Measurements from ENCODE around the gene MIF4GD.
"Not testable (repeated sequence)": the region's sequence is repeated elsewhere in the genome, so short reads cannot be mapped to it uniquely, and the experiment has no call there.

Gene MIF4GD

DNA sequence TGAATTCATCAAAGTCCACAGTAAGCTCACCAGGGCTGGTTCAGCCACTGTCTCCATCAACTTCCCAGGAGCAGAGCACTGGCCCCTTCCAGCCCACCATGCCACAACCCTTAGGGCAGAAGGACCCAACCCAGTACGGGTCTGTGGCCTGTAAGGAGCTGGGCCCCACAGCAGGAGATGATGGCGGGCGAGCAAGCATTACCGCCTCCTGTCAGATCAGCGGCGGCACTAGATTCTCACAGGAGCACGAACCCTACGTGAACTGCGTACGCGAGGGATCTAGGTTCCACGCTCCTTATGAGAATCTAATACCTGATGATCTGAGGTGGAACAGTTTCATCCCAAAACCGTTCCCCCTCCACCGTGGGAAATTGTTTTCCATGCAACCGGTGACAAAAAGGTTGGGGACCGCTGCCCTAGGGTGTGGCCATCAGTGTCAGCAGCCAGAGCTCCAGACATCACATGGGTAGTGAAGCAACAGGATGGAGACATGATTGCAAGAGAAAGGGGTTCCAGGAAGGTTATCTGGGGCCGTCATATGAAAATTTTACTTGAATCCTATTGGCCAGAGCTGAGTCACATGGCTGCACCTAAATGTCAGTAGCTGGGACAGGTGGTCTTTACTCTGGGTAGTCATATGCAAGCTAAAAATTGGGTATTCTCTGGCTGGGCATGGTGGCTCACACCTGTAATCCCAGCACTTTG lies 30.6 kb upstream of the MIF4GD start:
- Histone ChIP-seq H3K4me3 (ENCODE audit: low read length) (no peak overlapping the region), H3K4me1 (ENCODE audit: insufficient read depth, low read length) (no peaks in the 10 kb centered on the region), H3K9ac (ENCODE audit: low read depth, low read length) (no peak overlapping the region), H3K27me3 (ENCODE audit: insufficient read depth, low read length) (no peaks in the 10 kb centered on the region), H3K27ac (ENCODE audit: low read length) (no peak overlapping the region), H3K36me3 (ENCODE audit: insufficient read depth, low read depth, low read length) (no peaks in the 10 kb centered on the region), H3K9me3 (ENCODE audit: insufficient read depth, low read depth, low read length) (no peaks in the 10 kb centered on the region)

DNA sequence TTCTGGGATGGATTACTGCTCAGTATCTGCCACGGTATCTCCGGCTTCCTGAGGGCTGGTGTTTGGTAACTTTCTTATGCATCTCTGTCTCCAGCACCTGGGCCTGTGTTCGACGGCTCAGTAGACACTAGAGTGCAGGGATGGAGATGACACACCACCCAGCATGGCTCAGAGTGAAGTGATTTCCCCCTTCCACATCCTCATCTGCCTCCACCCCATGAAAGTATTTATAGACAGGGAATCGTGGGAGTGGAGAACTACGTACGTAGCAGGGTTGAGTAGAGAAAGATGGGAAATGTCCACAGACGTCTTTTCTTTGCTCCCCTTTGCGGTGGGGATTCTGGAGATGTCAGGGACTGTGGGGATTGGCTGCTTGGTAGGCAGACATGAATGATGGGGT lies 30.0 kb upstream of the MIF4GD start:
- no peaks in the 10 kb centered on the region for H3K27me3 ChIP-seq (ENCODE audit: insufficient read depth, low read length)
- no peaks in the 10 kb centered on the region for H3K9me3 ChIP-seq (ENCODE audit: insufficient read depth, low read depth, low read length)
- H3K27ac ChIP-seq (ENCODE audit: low read length), result no peak overlapping the region
- no peaks in the 10 kb centered on the region for H3K36me3 ChIP-seq (ENCODE audit: insufficient read depth, low read depth, low read length)
- H3K4me1 ChIP-seq (ENCODE audit: insufficient read depth, low read length), result no peaks in the 10 kb centered on the region
- no peak overlapping the region for H3K9ac ChIP-seq (ENCODE audit: low read depth, low read length)
- H3K4me3 ChIP-seq (ENCODE audit: low read length), result no peak overlapping the region

DNA sequence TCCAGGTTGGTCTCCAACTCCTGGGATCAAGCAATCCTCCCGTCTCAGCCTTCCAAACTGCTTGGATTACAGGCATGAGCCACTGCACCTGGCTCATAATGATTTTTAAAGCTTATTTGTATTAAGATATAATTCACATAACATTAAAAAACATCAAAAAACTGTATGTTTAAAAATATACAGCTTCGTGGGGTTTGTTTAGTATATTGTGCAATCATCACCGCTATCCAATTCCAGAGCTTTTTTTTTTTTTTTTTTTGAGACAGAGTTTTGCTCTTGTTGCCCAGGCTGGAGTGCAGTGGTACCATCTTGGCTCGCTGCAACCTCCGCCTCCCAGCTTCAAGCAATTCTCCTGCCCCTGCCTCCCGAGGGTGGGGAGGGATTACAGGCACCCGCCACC lies 29.2 kb upstream of the MIF4GD start:
- Histone ChIP-seq H3K27me3 (ENCODE audit: insufficient read depth, low read length) (no peaks in the 10 kb centered on the region), H3K4me1 (ENCODE audit: insufficient read depth, low read length) (no peaks in the 10 kb centered on the region), H3K9me3 (ENCODE audit: insufficient read depth, low read depth, low read length) (no peaks in the 10 kb centered on the region), H3K9ac (ENCODE audit: low read depth, low read length) (no peak overlapping the region), H3K4me3 (ENCODE audit: low read length) (no peak overlapping the region), H3K27ac (ENCODE audit: low read length) (no peak overlapping the region), H3K36me3 (ENCODE audit: insufficient read depth, low read depth, low read length) (no peaks in the 10 kb centered on the region)

GRCh38 chr17:75295201-75296158 lies 24.4 kb upstream of the MIF4GD start:
- Histone ChIP-seq H3K27ac (ENCODE audit: low read length) (no peak overlapping the region), H3K4me3 (ENCODE audit: low read length) (no peak overlapping the region), H3K9me3 (ENCODE audit: insufficient read depth, low read depth, low read length) (no peaks in the 10 kb centered on the region)

GRCh38 chr17:75292810-75293448 lies 21.9 kb upstream of the MIF4GD start:
- not testable (repeated sequence) for H3K27ac ChIP-seq (ENCODE audit: low read length); H3K4me3 ChIP-seq (ENCODE audit: low read length); H3K9me3 ChIP-seq (ENCODE audit: insufficient read depth, low read depth, low read length); H3K9ac ChIP-seq (ENCODE audit: low read depth, low read length); H3K36me3 ChIP-seq (ENCODE audit: insufficient read depth, low read depth, low read length); H3K27me3 ChIP-seq (ENCODE audit: insufficient read depth, low read length); H3K4me1 ChIP-seq (ENCODE audit: insufficient read depth, low read length)

More at GRCh38 chr17:75295201-75296158, 24.4 kb upstream of the MIF4GD start:
- Histone ChIP-seq H3K4me1 (ENCODE audit: insufficient read depth, low read length) (no peaks in the 10 kb centered on the region), H3K9ac (ENCODE audit: low read depth, low read length) (no peak overlapping the region), H3K27me3 (ENCODE audit: insufficient read depth, low read length) (no peaks in the 10 kb centered on the region), H3K36me3 (ENCODE audit: insufficient read depth, low read depth, low read length) (no peaks in the 10 kb centered on the region)

DNA sequence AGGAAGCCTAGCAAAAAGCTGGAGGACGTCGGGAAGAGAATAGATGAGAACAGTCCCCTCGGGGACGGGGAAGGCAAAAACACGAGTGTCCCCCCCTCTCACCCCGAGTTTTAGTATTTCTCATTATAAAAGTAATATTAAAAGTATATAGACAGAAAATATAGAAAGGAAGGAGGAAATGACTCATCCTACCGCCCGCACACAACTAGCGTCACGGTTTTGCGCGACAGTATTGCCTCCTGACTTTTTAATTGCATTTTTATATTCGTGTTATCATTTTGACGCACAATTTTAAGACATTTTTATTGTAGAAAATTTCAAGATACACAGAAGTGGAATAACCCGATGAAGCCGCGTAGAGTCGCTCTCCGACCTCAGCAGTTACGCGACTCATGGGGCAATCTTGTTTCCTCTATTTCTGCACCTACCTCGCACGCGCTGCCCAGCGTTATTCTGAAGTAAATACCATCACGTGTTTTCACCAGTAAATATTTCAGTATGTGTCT lies 18.9 kb upstream of the MIF4GD start:
- H3K9ac ChIP-seq (ENCODE audit: low read depth, low read length), result peak overlapping the region; percentile 31; the same call in 1 of the 2 replicates
- H3K36me3 ChIP-seq (ENCODE audit: insufficient read depth, low read depth, low read length), result peaks cover 18% of the 10 kb centered on the region
- no peak overlapping the region for H3K27ac ChIP-seq (ENCODE audit: low read length)
- H3K4me3 ChIP-seq (ENCODE audit: low read length), result peak overlapping the region; percentile 94
- H3K9me3 ChIP-seq (ENCODE audit: insufficient read depth, low read depth, low read length), result no peaks in the 10 kb centered on the region
- H3K4me1 ChIP-seq (ENCODE audit: insufficient read depth, low read length), result peaks cover 2% of the 10 kb centered on the region; the same call in 1 of the 2 replicates
- H3K27me3 ChIP-seq (ENCODE audit: insufficient read depth, low read length), result no peaks in the 10 kb centered on the region; the same call in 1 of the 2 replicates

DNA sequence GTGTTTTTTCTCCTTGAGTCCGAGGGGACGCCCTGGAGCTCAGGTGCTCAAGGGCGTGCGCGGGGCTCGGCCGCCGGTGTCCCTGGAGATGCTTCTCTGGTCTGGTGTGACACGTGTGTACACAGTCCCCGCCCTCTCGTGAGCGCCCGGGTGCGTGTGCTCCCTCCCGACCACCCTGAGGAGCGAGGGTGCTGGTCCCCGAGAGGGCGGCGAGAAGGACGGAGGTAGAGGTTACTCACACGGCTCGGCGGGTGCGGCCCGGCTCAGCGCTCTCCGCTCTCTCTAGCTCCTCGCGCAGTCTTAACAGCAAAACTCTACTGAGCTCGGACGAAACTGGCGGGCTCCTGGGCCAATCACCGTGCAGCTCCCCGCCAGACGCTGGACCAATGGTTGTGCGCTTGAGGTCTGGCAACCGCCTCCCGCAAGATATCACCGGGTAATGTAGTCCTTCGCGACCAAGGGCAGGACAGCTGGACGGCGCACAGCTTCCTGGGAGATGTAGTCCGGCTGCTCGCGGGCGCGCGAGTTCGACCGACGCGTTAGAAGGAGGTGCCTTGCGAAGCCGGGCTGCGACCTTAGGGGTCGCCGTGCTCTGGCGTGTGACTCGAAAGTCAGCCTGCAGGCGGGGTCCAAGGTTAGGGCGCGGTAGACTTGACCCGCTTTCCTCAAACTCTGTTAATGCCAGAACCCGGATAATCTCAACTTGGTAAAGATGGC lies 18.2 kb upstream of the MIF4GD start, which contains the start of gene SLC25A19:
SLC25A19 (minus strand) TSS at position 319 of the 717 bp plus-strand sequence. CDS start 2,669 bp downstream, outside the sequence.
- Histone ChIP-seq H3K4me3 (ENCODE audit: low read length) (peak within 1 kb of the TSS; percentile 94), H3K27me3 (ENCODE audit: insufficient read depth, low read length) (no peaks in the 10 kb centered on the region; the same call in 1 of the 2 replicates), H3K4me1 (ENCODE audit: insufficient read depth, low read length) (peaks cover 2% of the 10 kb centered on the region; the same call in 1 of the 2 replicates), H3K27ac (ENCODE audit: low read length) (no peak within 1 kb of the TSS), H3K9me3 (ENCODE audit: insufficient read depth, low read depth, low read length) (no peaks in the 10 kb centered on the region), H3K36me3 (ENCODE audit: insufficient read depth, low read depth, low read length) (peaks cover 18% of the 10 kb centered on the region), H3K9ac (ENCODE audit: low read depth, low read length) (peak within 1 kb of the TSS; percentile 82)

GRCh38 chr17:75288770-75289114 lies 17.7 kb upstream of the MIF4GD start:
- Histone ChIP-seq H3K9ac (ENCODE audit: low read depth, low read length) (peak overlapping the region; percentile 82), H3K27ac (ENCODE audit: low read length) (no peak overlapping the region), H3K4me1 (ENCODE audit: insufficient read depth, low read length) (peaks cover 2% of the 10 kb centered on the region; the same call in 1 of the 2 replicates), H3K9me3 (ENCODE audit: insufficient read depth, low read depth, low read length) (no peaks in the 10 kb centered on the region), H3K27me3 (ENCODE audit: insufficient read depth, low read length) (no peaks in the 10 kb centered on the region; the same call in 1 of the 2 replicates), H3K4me3 (ENCODE audit: low read length) (peak overlapping the region; percentile 94), H3K36me3 (ENCODE audit: insufficient read depth, low read depth, low read length) (peaks cover 18% of the 10 kb centered on the region)

GRCh38 chr17:75288359-75288758 lies 17.3 kb upstream of the MIF4GD start:
- Histone ChIP-seq H3K27ac (ENCODE audit: low read length) (no peak overlapping the region), H3K36me3 (ENCODE audit: insufficient read depth, low read depth, low read length) (peaks cover 20% of the 10 kb centered on the region), H3K27me3 (ENCODE audit: insufficient read depth, low read length) (no peaks in the 10 kb centered on the region; the same call in 1 of the 2 replicates), H3K9ac (ENCODE audit: low read depth, low read length) (peak overlapping the region; percentile 82; the same call in 1 of the 2 replicates), H3K9me3 (ENCODE audit: insufficient read depth, low read depth, low read length) (no peaks in the 10 kb centered on the region), H3K4me3 (ENCODE audit: low read length) (peak overlapping the region; percentile 94), H3K4me1 (ENCODE audit: insufficient read depth, low read length) (peaks cover 2% of the 10 kb centered on the region; the same call in 1 of the 2 replicates)

DNA sequence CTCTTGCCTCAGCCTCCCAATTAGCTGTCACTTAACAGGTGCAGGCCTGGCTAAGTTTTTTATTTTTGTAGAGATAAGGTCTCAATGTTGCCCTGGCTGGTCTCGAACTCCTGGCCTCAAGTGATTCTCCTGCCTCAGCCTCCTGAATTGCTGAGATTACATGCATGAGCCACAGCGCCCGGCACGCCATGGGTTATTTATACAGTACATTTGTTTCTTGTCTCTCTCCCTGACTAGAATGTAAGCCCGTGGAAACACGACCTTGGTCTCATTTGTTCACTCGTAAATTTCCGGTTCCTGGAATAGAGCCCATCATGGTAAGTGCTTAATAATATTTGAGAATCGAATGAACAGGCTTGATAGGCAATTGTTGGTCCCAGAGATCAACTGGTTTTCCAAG lies 16.2 kb upstream of the MIF4GD start:
- Histone ChIP-seq H3K36me3 (ENCODE audit: insufficient read depth, low read depth, low read length) (peaks cover 21% of the 10 kb centered on the region), H3K4me1 (ENCODE audit: insufficient read depth, low read length) (peaks cover 2% of the 10 kb centered on the region; the same call in 1 of the 2 replicates), H3K27me3 (ENCODE audit: insufficient read depth, low read length) (no peaks in the 10 kb centered on the region; the same call in 1 of the 2 replicates), H3K9ac (ENCODE audit: low read depth, low read length) (no peak overlapping the region), H3K27ac (ENCODE audit: low read length) (no peak overlapping the region), H3K9me3 (ENCODE audit: insufficient read depth, low read depth, low read length) (no peaks in the 10 kb centered on the region), H3K4me3 (ENCODE audit: low read length) (no peak overlapping the region)

Data from iPS-20b (cell line).